HCT116 (cell line): ENCODE data around the gene VRK1. TPM values are rescaled to one million over a fixed set of nuclear protein-coding genes. Genes with fewer than 3 reads are reported as not detected.

Source experiments
- ATAC-seq: fragments of 200-7000 bp; cut with Tn5 transposase; 2 replicates; pipeline ENCODE4 v1.9.1; 2020; ENCODE audit warnings: mild to moderate bottlenecking, moderate library complexity
- BruUV-seq: library from RNA; stranded (reverse); fragments of 400-500 nt; replicated peaks from 2 replicates; lab custom pipeline; 2021; lab: Mats Ljungman, UMichigan
- CTCF ChIA-PET: fragments of 300-600 bp; sonication (Branson Sonifier 250); formaldehyde crosslinking; loops from one replicate; lab custom pipeline; 2021; ENCODE audit warnings: antibody characterized with exemption; lab: Charles Lee
- POLR2A ChIA-PET: fragments of 300-600, 350-600 bp; sonication (Branson Sonifier 250); formaldehyde crosslinking; loops from one replicate; lab custom pipeline; 2021; ENCODE audit warnings: antibody characterized with exemption; lab: Charles Lee
- RAD21 ChIA-PET, 2 experiments: fragments of 300-600 bp; sonication (Branson Sonifier 250); formaldehyde crosslinking; loops; one replicate each; lab custom pipeline; 2023; ENCODE audit warnings: low total read pairs in 2 of 2; ENCODE audit not compliant: uncharacterized antibody in 2 of 2, unreplicated experiment in 2 of 2, low non-redundant PET in 1 of 2; lab: Charles Lee
- DNase-seq: peaks from one replicate; pipeline ENCODE4 v3.0.0-alpha.2; 2010; ENCODE audit warnings: low read depth, low spot score
- H2AFZ ChIP-seq: fragments of 200-600 bp; shearing (Covaris generic), sonication (generic); 2 replicates; pipeline ENCODE4 v1.6.1; 2017; ENCODE audit warnings: low read depth, mixed run types, mixed read lengths, antibody characterized with exemption, low read length; ENCODE audit not compliant: poor library complexity, severe bottlenecking
- H3K27ac ChIP-seq: 2 replicates; pipeline ENCODE4 v1.5.1; 2012; ENCODE audit warnings: low read depth, low read length
- H3K27me3 ChIP-seq: fragments of 200-600 bp; sonication (generic); 2 replicates; pipeline ENCODE4 v1.6.1; 2016; ENCODE audit warnings: mixed run types, low read length, mixed read lengths; ENCODE audit not compliant: insufficient read depth
- H3K36me3 ChIP-seq, 2 experiments: fragments of 200-500 bp in 1 of 2; fragments of 200-600 bp in 1 of 2; sonication (Bioruptor generic) in 1 of 2; sonication (generic) in 1 of 2; 2 replicates each; pipeline versions ENCODE4 v1.5.1 to v1.6.1; 2014 to 2016; ENCODE audit warnings: low read length in 2 of 2, inconsistent platforms in 1 of 2, mixed read lengths in 1 of 2, mixed run types in 1 of 2; ENCODE audit not compliant: insufficient read depth in 2 of 2, control insufficient read depth in 1 of 2
- H3K4me1 ChIP-seq, 2 experiments: fragments of 200-600 bp in 1 of 2; sonication (generic) in 1 of 2; 2 replicates each; pipeline versions ENCODE4 v1.5.1 to v1.6.1; 2012 to 2017; ENCODE audit warnings: low read length in 2 of 2, inconsistent platforms in 1 of 2, mild to moderate bottlenecking in 1 of 2, mixed read lengths in 1 of 2, mixed run types in 1 of 2, moderate library complexity in 1 of 2; ENCODE audit not compliant: insufficient read depth in 2 of 2, control insufficient read depth in 1 of 2
- H3K4me2 ChIP-seq: fragments of 200-600 bp; sonication (generic); 2 replicates; pipeline ENCODE4 v1.6.1; 2017; ENCODE audit warnings: mixed run types, low read length, mixed read lengths
- H3K4me3 ChIP-seq, 2 experiments: fragments of 200-600 bp in 1 of 2; sonication (generic) in 1 of 2; replicated peaks in 1 of 2; 2 replicates each; pipeline ENCODE4 v1.5.1; 2011 to 2016; ENCODE audit warnings: low read length in 2 of 2, control low read depth in 1 of 2, low read depth in 1 of 2, mild to moderate bottlenecking in 1 of 2, mixed read lengths in 1 of 2, mixed run types in 1 of 2
- H3K79me2 ChIP-seq: fragments of 200-600 bp; sonication (generic); 2 replicates; pipeline ENCODE4 v1.6.1; 2017; ENCODE audit warnings: mild to moderate bottlenecking, mixed run types, low read length, moderate library complexity, mixed read lengths; ENCODE audit not compliant: insufficient read depth
- H3K9ac ChIP-seq: fragments of 200-600 bp; sonication (generic); 2 replicates; pipeline ENCODE4 v1.6.1; 2016; ENCODE audit warnings: low read length, mixed read lengths
- H3K9me2 ChIP-seq: fragments of 200-600 bp; sonication (generic), shearing (Covaris generic); 2 replicates; pipeline ENCODE4 v1.6.1; 2017; ENCODE audit warnings: mixed run types, mild to moderate bottlenecking, moderate library complexity; ENCODE audit not compliant: insufficient read depth
- H3K9me3 ChIP-seq, 2 experiments: fragments of 200-500 bp in 1 of 2; fragments of 200-600 bp in 1 of 2; sonication (Bioruptor generic) in 1 of 2; sonication (generic) in 1 of 2; 2 replicates each; pipeline ENCODE4 v1.6.1; 2014 to 2017; ENCODE audit warnings: low read length in 2 of 2, mixed read lengths in 2 of 2, inconsistent platforms in 1 of 2, low read depth in 1 of 2, mild to moderate bottlenecking in 1 of 2, mixed run types in 1 of 2, moderate library complexity in 1 of 2; ENCODE audit not compliant: control insufficient read depth in 1 of 2, insufficient read depth in 1 of 2
- H4K20me1 ChIP-seq: fragments of 200-600 bp; sonication (generic), shearing (Covaris generic); 2 replicates; pipeline ENCODE4 v1.6.1; 2017; ENCODE audit warnings: mixed run types, mild to moderate bottlenecking, moderate library complexity; ENCODE audit not compliant: insufficient read depth
- CBX3 ChIP-seq: IDR thresholded peaks from 2 replicates; pipeline ENCODE4 v1.6.1; 2012; ENCODE audit warnings: low read depth
- EGR1 ChIP-seq: IDR thresholded peaks from 2 replicates; pipeline ENCODE4 v1.6.1; 2012; ENCODE audit warnings: low read depth
- ELF1 ChIP-seq: IDR thresholded peaks from 2 replicates; pipeline ENCODE4 v1.6.1; 2012; ENCODE audit warnings: low read depth, borderline replicate concordance
- EZH2 ChIP-seq: fragments of 200-600 bp; sonication (generic); IDR thresholded peaks from 2 replicates; pipeline ENCODE4 v1.6.1; 2017; ENCODE audit warnings: antibody characterized with exemption, mixed run types
- EZH2phosphoT487 ChIP-seq: fragments of 200-600 bp; IDR thresholded peaks from 2 replicates; pipeline ENCODE4 v1.6.1; 2018; ENCODE audit warnings: antibody characterized with exemption, borderline replicate concordance
- FOSL1 ChIP-seq: IDR thresholded peaks from 2 replicates; pipeline ENCODE4 v1.6.1; 2012; ENCODE audit warnings: low read depth
- JUND ChIP-seq: IDR thresholded peaks from 2 replicates; pipeline ENCODE4 v1.6.1; 2012
- POLR2A ChIP-seq: IDR thresholded peaks from 2 replicates; pipeline ENCODE4 v1.7.0; 2011; ENCODE audit warnings: borderline replicate concordance; ENCODE audit not compliant: insufficient read depth, insufficient read length; ENCODE audit errors: extremely low read depth
- RAD21 ChIP-seq: IDR thresholded peaks from 2 replicates; pipeline ENCODE4 v1.6.1; 2012; ENCODE audit warnings: low read depth, mild to moderate bottlenecking
- SP1 ChIP-seq: IDR thresholded peaks from 2 replicates; pipeline ENCODE4 v1.6.1; 2012; ENCODE audit warnings: low read depth
- ZNF274 ChIP-seq: fragments of 200-500 bp; sonication (Bioruptor generic); IDR thresholded peaks from 2 replicates; pipeline ENCODE4 v1.6.1; 2014; ENCODE audit warnings: mild to moderate bottlenecking, low read depth, low read length, inconsistent platforms
- intact Hi-C: fragments of 100-400 bp; cut with micrococcal nuclease; formaldehyde crosslinking; loops from 2 replicates; pipeline ENCODE4 v1.10.0; 2022
- total RNA-seq: library from RNA; stranded (reverse); gene quantifications from one replicate; pipeline ENCODE4 v1.2.1, GENCODE V29; 2021; ENCODE audit not compliant: unreplicated experiment
- TF ChIP-seq, protein P1 (sequence below): IDR thresholded peaks from 2 replicates; pipeline ENCODE4 v1.6.1; 2012; ENCODE audit warnings: low read depth
- TF ChIP-seq, protein P2 (sequence below): IDR thresholded peaks from 2 replicates; pipeline ENCODE4 v1.6.1; 2012

VRK1 gene
- total RNA-seq, 1 experiment from 2014 or later: 51.4 TPM

- peaks cover 99% of the 10 kb centered on the region for H3K79me2 ChIP-seq
- BruUV-seq: no TSS peak
- ATAC-seq: no peak
These were observed 8.8 kb downstream of the VRK1 start for GRCh38 chr14:96805956-96806355.

More at GRCh38 chr14:96805956-96806355, 8.8 kb downstream of the VRK1 start:
- H3K4me3 ChIP-seq: no peak overlapping the region
- no peaks in the 10 kb centered on the region for H3K4me1 ChIP-seq
- intact Hi-C loops: no loop called here
- H3K36me3 ChIP-seq: no peaks in the 10 kb centered on the region
- no peaks in the 10 kb centered on the region for H3K9me3 ChIP-seq
- H3K9me2 ChIP-seq: no peaks in the 10 kb centered on the region
- H2AFZ ChIP-seq: no peak overlapping the region
- no peak overlapping the region for H3K27ac ChIP-seq
- RAD21 ChIA-PET: no interaction called here
- H3K27me3 ChIP-seq: no peaks in the 10 kb centered on the region
- TF ChIP-seq RAD21: no peak
- TF ChIP-seq FOSL1: no peak
- TF ChIP-seq, protein P1, sequence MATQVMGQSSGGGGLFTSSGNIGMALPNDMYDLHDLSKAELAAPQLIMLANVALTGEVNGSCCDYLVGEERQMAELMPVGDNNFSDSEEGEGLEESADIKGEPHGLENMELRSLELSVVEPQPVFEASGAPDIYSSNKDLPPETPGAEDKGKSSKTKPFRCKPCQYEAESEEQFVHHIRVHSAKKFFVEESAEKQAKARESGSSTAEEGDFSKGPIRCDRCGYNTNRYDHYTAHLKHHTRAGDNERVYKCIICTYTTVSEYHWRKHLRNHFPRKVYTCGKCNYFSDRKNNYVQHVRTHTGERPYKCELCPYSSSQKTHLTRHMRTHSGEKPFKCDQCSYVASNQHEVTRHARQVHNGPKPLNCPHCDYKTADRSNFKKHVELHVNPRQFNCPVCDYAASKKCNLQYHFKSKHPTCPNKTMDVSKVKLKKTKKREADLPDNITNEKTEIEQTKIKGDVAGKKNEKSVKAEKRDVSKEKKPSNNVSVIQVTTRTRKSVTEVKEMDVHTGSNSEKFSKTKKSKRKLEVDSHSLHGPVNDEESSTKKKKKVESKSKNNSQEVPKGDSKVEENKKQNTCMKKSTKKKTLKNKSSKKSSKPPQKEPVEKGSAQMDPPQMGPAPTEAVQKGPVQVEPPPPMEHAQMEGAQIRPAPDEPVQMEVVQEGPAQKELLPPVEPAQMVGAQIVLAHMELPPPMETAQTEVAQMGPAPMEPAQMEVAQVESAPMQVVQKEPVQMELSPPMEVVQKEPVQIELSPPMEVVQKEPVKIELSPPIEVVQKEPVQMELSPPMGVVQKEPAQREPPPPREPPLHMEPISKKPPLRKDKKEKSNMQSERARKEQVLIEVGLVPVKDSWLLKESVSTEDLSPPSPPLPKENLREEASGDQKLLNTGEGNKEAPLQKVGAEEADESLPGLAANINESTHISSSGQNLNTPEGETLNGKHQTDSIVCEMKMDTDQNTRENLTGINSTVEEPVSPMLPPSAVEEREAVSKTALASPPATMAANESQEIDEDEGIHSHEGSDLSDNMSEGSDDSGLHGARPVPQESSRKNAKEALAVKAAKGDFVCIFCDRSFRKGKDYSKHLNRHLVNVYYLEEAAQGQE: no peak
- no peak for TF ChIP-seq SP1
- TF ChIP-seq CBX3: no peak
- no peak for TF ChIP-seq EZH2
- no peak for TF ChIP-seq EZH2phosphoT487
- no peak for TF ChIP-seq ZNF274
- TF ChIP-seq, protein P2, sequence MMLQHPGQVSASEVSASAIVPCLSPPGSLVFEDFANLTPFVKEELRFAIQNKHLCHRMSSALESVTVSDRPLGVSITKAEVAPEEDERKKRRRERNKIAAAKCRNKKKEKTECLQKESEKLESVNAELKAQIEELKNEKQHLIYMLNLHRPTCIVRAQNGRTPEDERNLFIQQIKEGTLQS: no peak
- TF ChIP-seq JUND: no peak
- no peak for TF ChIP-seq POLR2A
- TF ChIP-seq EGR1: no peak
- TF ChIP-seq ELF1: no peak
- DNase-seq: no peak
- CTCF ChIA-PET: interaction anchor here (0.8 kb wide), 1 partner anchor 12 kb away, joined by 3 read pairs; no protein-coding TSS in a partner anchor
- no peak overlapping the region for H3K4me2 ChIP-seq
- peaks cover 28% of the 10 kb centered on the region; the same call in 1 of the 2 replicates for H4K20me1 ChIP-seq
- POLR2A ChIA-PET: no interaction called here
- no peak overlapping the region for H3K9ac ChIP-seq
